ENCODE data around the gene ZFYVE28. TPM values are rescaled to one million over a fixed set of nuclear protein-coding genes. Genes with fewer than 3 reads are reported as not detected.

Gene ZFYVE28
- total RNA-seq, 1 donor, result 10.5 TPM

DNA sequence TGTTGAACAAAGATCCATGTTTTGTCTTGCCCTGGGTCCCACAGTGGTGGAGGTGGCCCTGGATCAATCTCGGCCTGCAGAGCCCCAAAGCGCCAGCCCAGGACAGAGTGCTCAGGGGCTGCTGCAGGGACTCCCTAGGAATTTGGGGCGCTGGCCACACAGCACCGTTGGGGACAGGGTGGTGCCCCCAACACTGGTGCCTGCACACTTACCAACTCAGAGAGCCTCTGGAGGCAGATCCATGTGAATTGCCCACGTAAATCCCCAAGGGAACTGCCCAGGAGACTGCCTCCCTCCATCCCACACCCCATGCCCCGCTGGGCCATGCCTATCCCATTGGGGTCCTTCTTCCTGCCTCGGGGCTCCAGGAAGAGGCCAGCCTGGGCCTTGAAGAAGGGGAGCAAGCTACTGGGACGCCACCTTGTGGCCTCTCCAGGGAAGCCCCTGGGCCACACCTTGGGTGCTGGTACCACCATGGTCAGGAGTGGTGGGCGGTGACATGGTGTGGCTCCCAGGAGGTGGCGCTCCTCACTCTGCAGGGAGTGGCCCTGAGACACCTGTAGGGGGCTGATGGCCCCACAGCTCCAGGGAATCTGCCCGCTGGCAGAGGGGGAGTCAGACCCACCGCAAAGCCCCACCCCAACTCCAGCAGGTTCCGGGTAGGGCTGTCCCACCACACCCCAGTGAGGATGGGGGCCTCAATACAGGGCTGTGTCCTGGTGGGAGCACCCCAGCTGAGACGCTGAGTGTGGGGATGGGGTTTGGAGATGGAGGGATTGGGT, 23.1 kb upstream of the ZFYVE28 start:
- Histone ChIP-seq H4K20me1 (ENCODE audit: insufficient read depth, low read length) (no peaks in the 10 kb centered on the region), H3K27me3 (ENCODE audit: insufficient read depth, low read length) (no peaks in the 10 kb centered on the region), H2AFZ (ENCODE audit: low read length) (no peak overlapping the region), H3K27ac (ENCODE audit: low read depth, low read length) (no peak overlapping the region), H3K4me1 (ENCODE audit: insufficient read depth, low read length) (no peaks in the 10 kb centered on the region), H3K4me3 (ENCODE audit: insufficient read depth, low read length) (no peak overlapping the region), H3K79me2 (ENCODE audit: insufficient read depth, low read length) (no peaks in the 10 kb centered on the region), H3K4me2 (ENCODE audit: insufficient read depth, low read length) (no peak overlapping the region), H3K36me3 (ENCODE audit: insufficient read depth, low read length) (no peaks in the 10 kb centered on the region), H3K9me3 (ENCODE audit: low read depth, low read length) (no peaks in the 10 kb centered on the region)
- peak; percentile 98 for DNase-seq (ENCODE audit: insufficient read length, low spot score, missing footprints)
- TF ChIP-seq, protein P1, sequence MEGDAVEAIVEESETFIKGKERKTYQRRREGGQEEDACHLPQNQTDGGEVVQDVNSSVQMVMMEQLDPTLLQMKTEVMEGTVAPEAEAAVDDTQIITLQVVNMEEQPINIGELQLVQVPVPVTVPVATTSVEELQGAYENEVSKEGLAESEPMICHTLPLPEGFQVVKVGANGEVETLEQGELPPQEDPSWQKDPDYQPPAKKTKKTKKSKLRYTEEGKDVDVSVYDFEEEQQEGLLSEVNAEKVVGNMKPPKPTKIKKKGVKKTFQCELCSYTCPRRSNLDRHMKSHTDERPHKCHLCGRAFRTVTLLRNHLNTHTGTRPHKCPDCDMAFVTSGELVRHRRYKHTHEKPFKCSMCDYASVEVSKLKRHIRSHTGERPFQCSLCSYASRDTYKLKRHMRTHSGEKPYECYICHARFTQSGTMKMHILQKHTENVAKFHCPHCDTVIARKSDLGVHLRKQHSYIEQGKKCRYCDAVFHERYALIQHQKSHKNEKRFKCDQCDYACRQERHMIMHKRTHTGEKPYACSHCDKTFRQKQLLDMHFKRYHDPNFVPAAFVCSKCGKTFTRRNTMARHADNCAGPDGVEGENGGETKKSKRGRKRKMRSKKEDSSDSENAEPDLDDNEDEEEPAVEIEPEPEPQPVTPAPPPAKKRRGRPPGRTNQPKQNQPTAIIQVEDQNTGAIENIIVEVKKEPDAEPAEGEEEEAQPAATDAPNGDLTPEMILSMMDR (IDR thresholded peaks at IDR 0.05; ENCODE audit: extremely low read depth, low read depth, low read length), result peak; percentile 70

DNA sequence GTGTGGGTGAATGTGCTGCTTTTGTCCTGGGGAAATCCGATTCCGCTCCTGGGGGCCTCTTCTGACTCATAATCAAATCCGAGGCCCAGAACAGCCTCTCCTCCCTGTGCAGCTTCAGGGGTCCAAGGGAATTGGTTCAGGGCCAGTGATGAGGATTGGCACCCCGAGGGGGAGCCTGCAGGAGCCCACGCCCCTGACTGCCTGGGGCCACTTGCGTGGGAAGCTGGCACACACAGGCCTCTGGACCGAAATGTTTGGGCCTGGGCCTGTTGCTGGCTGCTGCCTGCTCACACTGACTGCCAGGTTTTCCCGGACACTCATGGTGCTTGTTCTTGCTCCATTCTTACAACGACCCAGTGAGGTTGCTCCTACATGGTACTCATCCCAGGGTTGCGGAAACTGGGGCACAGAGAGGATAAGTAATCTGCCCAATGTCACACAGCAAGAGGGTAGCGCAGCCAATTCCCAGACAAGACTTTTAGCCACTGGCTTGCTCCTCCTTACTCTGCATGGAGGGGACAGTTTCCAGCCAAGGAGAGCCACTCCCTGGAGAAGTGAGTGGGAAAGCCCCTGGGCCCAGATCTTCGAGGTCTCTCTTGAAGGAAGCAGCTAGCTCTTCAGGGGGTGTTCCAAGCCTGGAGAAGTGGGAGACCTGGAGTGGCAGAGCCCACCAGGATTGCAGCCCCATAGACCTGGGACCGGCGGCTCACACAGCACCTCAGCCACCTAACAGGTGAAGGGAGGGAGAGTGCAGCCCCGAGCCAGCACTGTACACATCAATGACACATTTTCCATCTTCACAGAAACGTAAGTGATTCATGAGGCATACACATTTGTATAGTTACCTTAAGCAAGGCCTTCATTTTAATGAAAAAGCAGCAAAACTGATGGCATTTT, 20.6 kb upstream of the ZFYVE28 start:
- no peaks in the 10 kb centered on the region for H3K27me3 ChIP-seq (ENCODE audit: insufficient read depth, low read length)
- no peak overlapping the region for H3K27ac ChIP-seq (ENCODE audit: low read depth, low read length)
- no peaks in the 10 kb centered on the region for H3K4me1 ChIP-seq (ENCODE audit: insufficient read depth, low read length)
- DNase-seq (ENCODE audit: insufficient read length, low spot score, missing footprints), result peak; percentile 79
- no peak overlapping the region for H2AFZ ChIP-seq (ENCODE audit: low read length)
- TF ChIP-seq, protein P1 (IDR thresholded peaks at IDR 0.05; ENCODE audit: extremely low read depth, low read depth, low read length), result no peak
- no peak overlapping the region for H3K4me3 ChIP-seq (ENCODE audit: insufficient read depth, low read length)
- H4K20me1 ChIP-seq (ENCODE audit: insufficient read depth, low read length), result no peaks in the 10 kb centered on the region
- H3K9me3 ChIP-seq (ENCODE audit: low read depth, low read length), result no peaks in the 10 kb centered on the region
- H3K79me2 ChIP-seq (ENCODE audit: insufficient read depth, low read length), result no peaks in the 10 kb centered on the region
- no peak overlapping the region for H3K4me2 ChIP-seq (ENCODE audit: insufficient read depth, low read length)
- no peaks in the 10 kb centered on the region for H3K36me3 ChIP-seq (ENCODE audit: insufficient read depth, low read length)

DNA sequence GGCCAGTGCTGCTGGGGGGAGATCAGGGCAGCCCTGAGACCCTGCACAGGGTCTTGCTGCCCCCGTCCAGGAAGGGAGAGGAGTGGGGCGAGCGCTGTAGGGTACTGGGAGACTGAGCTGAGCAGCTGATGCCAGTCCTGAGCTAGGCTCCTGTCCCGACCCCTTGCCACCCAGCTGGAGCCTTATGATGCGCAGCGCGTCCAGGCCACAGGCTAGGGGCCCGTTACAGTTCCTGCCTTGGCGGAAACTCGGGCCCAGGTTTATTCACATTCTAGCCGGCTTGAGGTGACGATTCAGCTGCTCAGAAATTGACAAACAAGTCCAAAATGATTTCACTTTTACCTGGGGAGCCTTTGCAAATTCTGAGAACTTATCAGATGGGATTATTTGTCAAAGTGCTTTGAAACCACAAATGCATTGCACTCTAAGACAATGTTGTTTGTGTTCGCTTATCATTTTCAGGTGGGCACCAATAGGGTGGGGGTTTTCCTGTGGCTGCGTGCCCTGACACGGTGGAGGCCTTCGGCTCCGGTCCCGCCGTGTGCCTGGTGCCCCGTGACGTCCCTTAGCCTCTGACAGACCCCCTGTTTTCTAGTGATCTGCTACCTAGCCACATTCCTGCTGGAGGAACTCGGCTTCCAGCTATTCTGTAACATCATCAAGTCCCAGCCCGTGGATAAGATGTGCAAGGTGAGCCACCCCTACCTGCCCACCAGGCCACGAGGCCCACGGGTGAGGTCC, 19.2 kb upstream of the ZFYVE28 start:
- Histone ChIP-seq H2AFZ (ENCODE audit: low read length) (no peak overlapping the region), H3K79me2 (ENCODE audit: insufficient read depth, low read length) (no peaks in the 10 kb centered on the region), H4K20me1 (ENCODE audit: insufficient read depth, low read length) (no peaks in the 10 kb centered on the region), H3K27me3 (ENCODE audit: insufficient read depth, low read length) (no peaks in the 10 kb centered on the region), H3K4me2 (ENCODE audit: insufficient read depth, low read length) (no peak overlapping the region), H3K27ac (ENCODE audit: low read depth, low read length) (no peak overlapping the region), H3K36me3 (ENCODE audit: insufficient read depth, low read length) (no peaks in the 10 kb centered on the region), H3K4me1 (ENCODE audit: insufficient read depth, low read length) (peaks cover 8% of the 10 kb centered on the region), H3K9me3 (ENCODE audit: low read depth, low read length) (no peaks in the 10 kb centered on the region), H3K4me3 (ENCODE audit: insufficient read depth, low read length) (no peak overlapping the region)
- TF ChIP-seq, protein P1 (IDR thresholded peaks at IDR 0.05; ENCODE audit: extremely low read depth, low read depth, low read length), result no peak
- DNase-seq (ENCODE audit: insufficient read length, low spot score, missing footprints), result peak; percentile 18

Data from osteoblast (primary cell).